ACC112 (cell line): ENCODE results near the gene SLC35A3.

ENCODE experiments used
- H2AFZ ChIP-seq: fragments of 200-600 bp; sonication (generic); one replicate; pipeline ENCODE4 v1.6.0; 2017; ENCODE audit warnings: antibody characterized with exemption, low read length; ENCODE audit not compliant: unreplicated experiment
- H3K27ac ChIP-seq: fragments of 200-600 bp; sonication (generic); 2 replicates; pipeline ENCODE4 v1.5.1; 2014; ENCODE audit warnings: low read depth, mild to moderate bottlenecking, antibody characterized with exemption, low read length, moderate library complexity
- H3K27me3 ChIP-seq: fragments of 200-600 bp; sonication (generic); 2 replicates; pipeline ENCODE4 v1.6.1; 2014; ENCODE audit warnings: mild to moderate bottlenecking, antibody characterized with exemption, low read length, moderate library complexity, mixed read lengths; ENCODE audit not compliant: insufficient read depth
- H3K36me3 ChIP-seq: fragments of 200-600 bp; sonication (generic); 2 replicates; pipeline ENCODE4 v1.6.1; 2016; ENCODE audit warnings: mild to moderate bottlenecking, antibody characterized with exemption, low read length, moderate library complexity, mixed read lengths; ENCODE audit not compliant: insufficient read depth
- H3K4me1 ChIP-seq: fragments of 200-600 bp; sonication (generic); one replicate; pipeline ENCODE4 v1.6.1; 2016; ENCODE audit warnings: low read length, mixed read lengths; ENCODE audit not compliant: insufficient read depth, unreplicated experiment, control insufficient read depth
- H3K4me3 ChIP-seq: fragments of 200-600 bp; sonication (generic); 2 replicates; pipeline ENCODE4 v1.5.1; 2014; ENCODE audit warnings: mild to moderate bottlenecking, low read depth, low read length
- H3K79me2 ChIP-seq: fragments of 200-600 bp; sonication (generic); one replicate; pipeline ENCODE4 v1.6.0; 2016; ENCODE audit warnings: low read length; ENCODE audit not compliant: control insufficient read depth, unreplicated experiment, insufficient read depth

The SLC35A3 gene

DNA sequence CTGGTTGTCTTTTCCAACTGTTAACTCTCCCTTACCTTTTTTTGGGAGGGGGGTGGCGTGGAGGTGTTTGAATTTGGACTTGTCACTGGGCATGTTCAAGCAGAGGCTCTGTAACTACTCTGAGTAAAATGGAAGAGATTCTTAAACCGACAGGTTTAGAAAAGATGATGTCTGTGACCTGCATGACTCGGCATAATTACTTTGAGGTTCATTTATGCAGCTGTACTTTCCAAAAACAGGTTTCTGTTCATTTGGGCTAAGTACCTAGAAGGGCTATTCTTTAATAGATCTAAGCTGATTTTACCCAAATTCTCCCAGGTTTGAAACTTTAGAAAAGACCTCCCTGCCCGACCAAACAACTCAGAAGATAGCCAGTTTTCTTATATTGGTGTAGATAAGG, 80.3 kb downstream of the SLC35A3 start:
- Histone ChIP-seq H3K4me1 (peaks cover 14% of the 10 kb centered on the region), H3K27ac (peak overlapping the region; percentile 16; the same call in 1 of the 2 replicates), H2AFZ (no peak overlapping the region), H3K27me3 (no peaks in the 10 kb centered on the region), H3K4me3 (no peak overlapping the region), H3K79me2 (peaks cover 72% of the 10 kb centered on the region), H3K36me3 (peaks cover 6% of the 10 kb centered on the region; the same call in 1 of the 2 replicates)

DNA sequence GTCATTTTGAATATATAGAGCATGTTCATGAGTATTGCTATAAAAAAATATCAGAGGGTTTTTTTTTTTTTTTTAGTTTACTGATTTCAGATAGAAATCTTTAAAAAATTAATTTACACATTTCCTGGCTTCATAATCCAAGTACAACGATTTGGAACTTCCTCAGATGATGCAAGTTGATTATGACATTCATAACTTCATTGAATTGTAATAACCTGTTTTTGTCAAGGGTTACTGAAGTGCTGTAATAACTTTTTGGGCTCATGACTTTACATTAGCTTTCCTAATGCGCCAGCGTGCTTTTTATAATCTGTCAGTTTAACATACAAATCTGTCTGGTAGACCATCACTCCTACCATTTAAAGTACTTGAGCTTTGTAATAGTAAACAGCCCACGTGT, 81.6 kb downstream of the SLC35A3 start:
- Histone ChIP-seq H2AFZ (no peak overlapping the region), H3K4me1 (peaks cover 11% of the 10 kb centered on the region), H3K36me3 (0 out of 2 replicates have a peak, but pooled peaks cover 4% of the 10 kb centered on the region), H3K27me3 (no peaks in the 10 kb centered on the region), H3K79me2 (peaks cover 61% of the 10 kb centered on the region), H3K27ac (no peak overlapping the region), H3K4me3 (no peak overlapping the region)

DNA sequence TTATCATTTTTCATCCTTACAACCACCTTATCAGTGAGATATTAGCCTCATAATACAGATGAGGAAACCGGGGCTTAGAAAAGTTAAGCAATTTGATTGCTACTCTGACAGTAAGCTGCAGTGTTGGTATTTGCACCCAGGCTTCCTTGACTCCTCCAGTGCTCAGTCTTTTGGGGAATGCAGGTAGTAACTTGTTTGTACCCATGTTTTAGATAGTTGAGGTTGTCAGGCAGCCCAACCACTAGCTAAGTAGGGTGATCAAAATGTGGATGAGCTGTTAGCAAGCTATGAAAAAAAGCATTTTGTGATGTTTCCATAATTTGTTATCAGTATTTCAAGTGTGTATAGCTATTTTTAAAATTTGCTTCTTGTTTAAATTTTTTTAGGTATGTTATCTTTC, 82.1 kb downstream of the SLC35A3 start:
- Histone ChIP-seq H3K27me3 (no peaks in the 10 kb centered on the region), H3K36me3 (0 out of 2 replicates have a peak, but pooled peaks cover 4% of the 10 kb centered on the region), H2AFZ (no peak overlapping the region), H3K27ac (no peak overlapping the region), H3K79me2 (peaks cover 56% of the 10 kb centered on the region), H3K4me1 (peaks cover 6% of the 10 kb centered on the region), H3K4me3 (no peak overlapping the region)

DNA sequence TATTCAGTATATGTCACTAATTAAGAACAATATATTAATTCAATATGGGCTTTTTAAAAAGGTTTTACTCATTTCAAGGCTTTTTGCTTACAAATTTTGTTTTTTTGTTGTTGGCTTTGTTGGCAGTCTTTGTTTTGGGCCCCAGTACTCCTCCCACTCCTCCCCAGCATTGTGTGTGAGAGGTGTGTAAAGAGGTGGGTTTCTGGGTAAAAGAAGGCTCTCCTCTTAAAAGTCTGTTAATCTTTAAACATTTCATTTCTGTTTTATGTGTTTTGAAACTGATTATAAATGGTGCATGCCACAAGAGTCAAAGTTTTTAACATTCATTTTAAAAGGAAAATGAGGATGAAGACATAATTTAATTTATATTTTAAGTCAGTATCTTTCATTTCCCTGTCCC, 83.3 kb downstream of the SLC35A3 start:
- Histone ChIP-seq H3K4me1 (peaks cover 5% of the 10 kb centered on the region), H3K27ac (no peak overlapping the region), H2AFZ (no peak overlapping the region), H3K4me3 (no peak overlapping the region), H3K27me3 (no peaks in the 10 kb centered on the region), H3K79me2 (peaks cover 51% of the 10 kb centered on the region), H3K36me3 (0 out of 2 replicates have a peak, but pooled peaks cover 4% of the 10 kb centered on the region)

DNA sequence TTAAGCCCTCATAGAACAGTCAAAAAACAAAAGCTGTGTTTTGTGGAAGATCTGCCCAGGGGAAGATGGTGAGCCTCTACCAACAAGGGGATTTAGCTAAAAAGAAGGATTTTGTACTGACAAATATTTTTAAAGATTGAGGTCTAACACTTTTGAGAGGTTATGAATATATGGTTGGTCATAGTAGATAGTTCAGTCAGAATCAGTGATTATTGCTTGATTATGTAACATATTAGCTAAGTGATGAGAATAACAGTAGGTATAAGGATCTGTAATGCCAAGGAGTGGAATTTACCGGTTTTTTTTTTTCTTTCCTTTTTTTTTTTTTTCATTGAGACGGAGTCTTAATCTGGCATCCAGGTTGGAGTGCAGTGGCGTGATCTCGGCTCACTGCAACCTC, 83.9 kb downstream of the SLC35A3 start:
- Histone ChIP-seq H3K4me1 (peaks cover 5% of the 10 kb centered on the region), H3K4me3 (no peak overlapping the region), H3K79me2 (peaks cover 48% of the 10 kb centered on the region), H3K36me3 (0 out of 2 replicates have a peak, but pooled peaks cover 4% of the 10 kb centered on the region), H3K27me3 (no peaks in the 10 kb centered on the region), H2AFZ (no peak overlapping the region), H3K27ac (no peak overlapping the region)

DNA sequence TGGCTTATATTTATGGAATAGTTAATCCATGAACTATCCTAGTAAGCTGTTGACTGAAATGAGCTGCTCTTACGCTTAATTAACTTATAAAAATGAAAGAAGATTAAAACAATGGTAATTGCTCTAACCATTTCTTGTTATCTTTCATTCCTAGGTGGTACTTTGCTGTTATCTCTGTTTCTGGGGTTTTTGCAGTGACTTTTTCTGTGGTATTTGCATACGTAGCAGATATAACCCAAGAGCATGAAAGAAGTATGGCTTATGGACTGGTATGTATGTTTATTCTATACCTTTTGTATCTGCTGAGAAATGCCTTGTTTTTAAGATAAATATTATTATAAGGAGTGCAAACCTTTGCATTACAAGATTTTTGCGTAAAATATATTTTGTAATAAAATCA, 91.9 kb downstream of the SLC35A3 start:
- peaks cover 11% of the 10 kb centered on the region for H3K4me1 ChIP-seq
- H3K4me3 ChIP-seq = no peak overlapping the region

DNA sequence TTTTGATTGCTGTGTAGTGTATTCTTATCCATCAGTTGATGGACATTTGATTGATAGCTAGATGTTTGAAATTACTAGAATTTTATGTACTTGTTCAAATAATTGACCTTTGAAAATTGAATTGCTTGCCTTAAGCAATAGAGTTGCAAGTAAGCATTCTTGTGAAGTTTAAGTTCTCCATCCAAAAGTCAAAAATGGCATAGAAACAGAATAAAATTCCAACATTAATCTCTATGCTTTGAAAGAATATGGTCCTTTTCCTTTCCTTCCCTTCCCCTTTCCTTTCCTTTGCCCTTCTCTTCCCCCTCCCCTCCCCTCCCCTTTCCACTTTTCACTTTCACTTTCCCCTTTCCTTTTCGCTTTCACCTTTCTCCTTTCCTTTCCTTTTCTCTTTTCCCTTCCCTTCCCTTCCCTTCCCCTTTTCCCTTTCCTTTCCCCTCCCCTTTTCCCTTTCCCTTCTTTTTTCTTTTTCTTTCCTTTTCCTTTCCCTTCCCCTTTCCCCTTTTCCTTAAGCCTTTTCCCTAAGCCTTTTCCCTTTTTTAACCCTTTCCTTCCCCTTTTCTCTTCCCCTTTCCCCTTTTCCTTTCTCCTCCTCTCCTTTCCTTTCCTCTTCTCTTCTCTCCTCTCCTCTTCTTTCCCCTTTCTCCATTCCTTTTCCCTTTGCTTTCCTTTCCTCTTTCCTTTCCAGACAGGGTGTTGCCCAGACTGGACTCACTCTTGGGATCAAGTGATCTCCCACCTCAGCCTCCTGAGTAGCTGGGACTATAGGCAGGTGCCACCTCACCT, 95.6 kb downstream of the SLC35A3 start:
- H3K4me3 ChIP-seq = peak overlapping the region; percentile 53
- H3K27me3 ChIP-seq = no peaks in the 10 kb centered on the region
- peaks cover 11% of the 10 kb centered on the region for H3K4me1 ChIP-seq
- H3K27ac ChIP-seq = peak overlapping the region; percentile 67
- peaks cover 45% of the 10 kb centered on the region for H3K36me3 ChIP-seq
- H3K79me2 ChIP-seq = peaks cover 4% of the 10 kb centered on the region
- H2AFZ ChIP-seq = no peak overlapping the region

More for the DNA sequence above, 91.9 kb downstream of the SLC35A3 start:
- peaks cover 39% of the 10 kb centered on the region for H3K36me3 ChIP-seq
- no peaks in the 10 kb centered on the region for H3K27me3 ChIP-seq
- no peak overlapping the region for H3K27ac ChIP-seq
- H3K79me2 ChIP-seq = peaks cover 14% of the 10 kb centered on the region
- H2AFZ ChIP-seq = no peak overlapping the region

DNA sequence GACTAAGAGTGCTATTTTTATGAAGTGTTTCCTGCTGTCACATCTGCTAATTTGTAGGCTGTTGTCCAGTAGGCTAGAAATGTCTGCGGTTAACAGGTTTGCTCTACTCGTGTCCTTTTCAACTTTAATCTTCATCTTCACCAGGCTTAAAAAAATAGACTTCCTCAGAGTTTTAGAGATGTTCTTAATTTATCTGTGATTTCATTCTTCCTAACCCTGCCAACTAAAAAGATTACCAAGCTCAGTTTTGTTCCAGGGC, 96.1 kb downstream of the SLC35A3 start:
- Histone ChIP-seq H3K79me2 (peaks cover 4% of the 10 kb centered on the region), H3K27me3 (no peaks in the 10 kb centered on the region), H2AFZ (no peak overlapping the region), H3K4me3 (no peak overlapping the region), H3K36me3 (peaks cover 44% of the 10 kb centered on the region), H3K27ac (peak overlapping the region; percentile 67), H3K4me1 (peaks cover 11% of the 10 kb centered on the region)

DNA sequence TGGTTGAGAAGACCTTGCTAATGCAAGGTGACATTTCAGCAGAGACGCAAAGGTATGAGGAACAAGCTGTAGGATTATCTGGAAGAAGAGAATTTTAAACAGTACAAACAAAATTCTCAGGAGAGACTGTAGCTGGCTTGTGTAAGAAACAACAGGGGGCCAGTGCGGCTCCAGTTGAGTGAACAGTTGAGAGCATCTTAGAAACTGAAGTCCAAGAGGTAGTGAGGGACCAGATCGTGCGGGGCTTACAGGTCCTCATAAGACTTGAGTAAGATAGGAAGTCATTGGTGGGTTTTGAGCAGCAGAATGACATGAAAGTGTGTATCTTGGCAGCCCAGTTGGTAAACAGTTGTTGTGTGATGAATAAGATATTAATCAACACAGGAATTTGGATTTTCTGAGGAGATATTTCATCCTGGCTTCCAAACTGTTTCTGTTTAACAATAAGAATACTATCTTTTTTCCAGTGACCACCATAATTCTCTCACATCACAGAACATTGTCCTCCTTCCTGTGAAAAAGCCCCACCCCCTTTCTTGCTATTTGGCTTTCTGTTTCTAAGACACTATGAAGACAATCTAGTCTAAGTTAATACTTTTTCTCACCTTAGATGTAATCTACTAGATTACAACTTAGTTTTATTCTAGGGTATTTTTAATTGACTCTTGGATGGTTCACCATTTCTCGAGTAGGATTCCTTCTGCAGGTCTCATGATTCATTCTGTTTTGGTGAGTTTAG, 100.6 kb downstream of the SLC35A3 start:
- H3K36me3 ChIP-seq = peaks cover 35% of the 10 kb centered on the region
- peaks cover 7% of the 10 kb centered on the region for H3K4me1 ChIP-seq
- no peak overlapping the region for H3K27ac ChIP-seq
- H3K4me3 ChIP-seq = no peak overlapping the region
- H3K79me2 ChIP-seq = peaks cover 4% of the 10 kb centered on the region
- no peak overlapping the region for H2AFZ ChIP-seq
- H3K27me3 ChIP-seq = no peaks in the 10 kb centered on the region

DNA sequence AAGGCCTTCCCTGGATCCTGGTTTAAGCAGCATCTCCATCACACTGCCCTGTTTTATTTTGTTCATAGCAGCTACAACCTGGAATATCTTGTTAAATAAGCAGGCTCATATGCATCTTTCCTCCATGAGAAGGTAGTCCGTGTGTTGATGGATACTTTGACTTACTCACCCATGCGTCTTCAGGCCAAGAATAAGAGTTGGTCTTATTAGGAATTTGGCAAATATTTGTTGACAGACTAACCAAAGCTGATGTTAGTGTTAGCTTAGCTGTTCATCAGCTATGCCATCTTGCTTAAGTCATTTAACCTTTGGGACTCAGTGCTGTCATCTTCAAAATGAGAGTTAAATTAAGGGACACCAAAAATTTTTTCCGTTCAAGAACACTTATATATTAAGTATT, 103.7 kb downstream of the SLC35A3 start:
- H2AFZ ChIP-seq = no peak overlapping the region
- no peak overlapping the region for H3K27ac ChIP-seq
- peaks cover 9% of the 10 kb centered on the region for H3K4me1 ChIP-seq
- no peaks in the 10 kb centered on the region for H3K27me3 ChIP-seq
- peaks cover 5% of the 10 kb centered on the region for H3K79me2 ChIP-seq
- H3K36me3 ChIP-seq = peaks cover 41% of the 10 kb centered on the region
- H3K4me3 ChIP-seq = no peak overlapping the region
